Measurements from ENCODE around the gene OLFM1. TPM values are rescaled to one million over a fixed set of nuclear protein-coding genes. Genes with fewer than 3 reads are reported as not detected.

The OLFM1 gene
- total and polyA plus RNA-seq, 2 donors (not counting 1 experiment from before 2014, with no cell fraction given), result 0.07 TPM; not detected in 1

DNA sequence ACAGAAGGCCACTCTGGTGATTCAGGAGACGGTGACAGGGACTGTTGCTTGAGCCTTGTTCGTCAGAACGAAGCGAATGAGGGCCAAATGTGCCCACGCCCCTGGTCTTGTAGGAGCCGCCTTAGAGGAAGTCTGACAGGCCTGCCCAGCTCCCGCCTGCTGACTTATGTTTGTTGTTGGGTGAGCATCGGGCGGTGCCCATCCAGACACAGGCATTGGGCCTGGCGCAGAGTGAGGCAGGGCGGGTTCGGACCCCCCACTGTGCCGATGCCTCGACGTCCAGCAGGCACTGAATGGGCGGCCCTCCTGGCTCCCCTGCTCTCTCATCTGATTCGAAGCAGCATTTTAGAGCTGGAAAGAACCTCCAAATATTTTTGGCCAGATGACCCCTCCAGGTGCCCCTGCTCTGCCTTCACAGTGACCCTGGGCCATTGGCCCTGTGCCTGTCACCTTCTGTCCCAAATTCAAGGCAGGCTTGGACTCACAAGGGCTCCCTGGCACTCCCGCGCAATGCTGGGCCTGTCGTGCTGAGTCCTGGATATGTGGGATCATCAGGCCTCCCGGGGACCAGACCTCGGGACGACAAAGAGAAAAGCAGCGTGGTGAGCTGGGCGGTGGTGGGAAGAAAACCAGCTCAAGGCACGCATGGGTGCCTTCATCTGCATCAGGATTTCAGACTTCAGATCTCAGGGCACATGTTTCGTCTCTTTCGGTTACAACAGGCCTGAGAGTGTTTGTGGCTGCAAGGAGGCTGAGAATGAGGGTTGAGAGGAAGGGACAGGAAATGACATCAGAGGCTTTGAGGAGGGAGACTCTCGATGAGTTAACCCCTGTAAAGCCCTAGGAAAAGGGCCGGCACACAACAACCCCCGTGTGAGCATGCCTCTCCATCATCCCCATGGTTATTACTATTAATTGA is 37.1 kb upstream of the OLFM1 start:
- Histone ChIP-seq H3K4me2 (replicated peaks; ENCODE audit: low read depth, low read length, poor library complexity, severe bottlenecking) (no peak overlapping the region), H3K36me3 (replicated peaks in 1 of 2; ENCODE audit: control extremely low read depth in 1 of 2, control insufficient read depth in 1 of 2, extremely low read depth in 1 of 2, insufficient read depth in 2 of 2, low read length in 1 of 2) (no peaks in the 10 kb centered on the region), H3K9me3 (ENCODE audit: control extremely low read depth in 1 of 3, control insufficient read depth in 2 of 3, insufficient read depth in 1 of 3, low read length in 2 of 3) (peaks cover 0 to 12% (median 0%) of the 10 kb centered on the region in 3 donors), H4K20me1 (ENCODE audit: control insufficient read depth, insufficient read depth, low read length, poor library complexity, severe bottlenecking) (no peaks in the 10 kb centered on the region), H3K4me1 (ENCODE audit: control insufficient read depth in 2 of 2, insufficient read depth in 2 of 2, low read length in 2 of 2) (peaks cover 13 to 15% of the 10 kb centered on the region in 2 donors), H3K27me3 (replicated peaks in 1 of 4; ENCODE audit: control extremely low read depth in 1 of 4, control insufficient read depth in 3 of 4, insufficient read depth in 4 of 4, low read length in 3 of 4) (no peaks in the 10 kb centered on the region), H3K27ac (ENCODE audit: low read length in 2 of 2) (no peak overlapping the region), H3K79me2 (ENCODE audit: control insufficient read depth, insufficient read depth, low read length) (no peaks in the 10 kb centered on the region), H3K4me3 (ENCODE audit: control extremely low read depth in 1 of 5, extremely low read depth in 1 of 5, insufficient read depth in 1 of 5, low read depth in 2 of 5, low read length in 4 of 5) (no peak overlapping the region), H3K9ac (ENCODE audit: low read length) (no peak overlapping the region), H2AFZ (ENCODE audit: insufficient read depth, low read depth, low read length, poor library complexity, severe bottlenecking) (no peak overlapping the region)
- POLR2A ChIA-PET, result no interaction called here
- H3K27me3 Mint-ChIP-seq, result peaks cover 11% of the 10 kb centered on the region
- no peak for ATAC-seq (ENCODE audit: low read depth)
- H3K4me1 Mint-ChIP-seq, result peaks cover 16% of the 10 kb centered on the region
- H3K27ac Mint-ChIP-seq, result no peak overlapping the region
- CTCF ChIA-PET, result no interaction called here
- intact Hi-C loops (cut with micrococcal nuclease), result no loop called here
- H3K9me3 Mint-ChIP-seq (ENCODE audit: insufficient read depth), result no peaks in the 10 kb centered on the region
- DNase-seq, result no peak
- H3K4me3 Mint-ChIP-seq, result no peak overlapping the region
- no peak for TF ChIP-seq EZH2 (IDR thresholded peaks at IDR 0.05; ENCODE audit: borderline replicate concordance, insufficient read depth, low read depth, low read length, poor library complexity, severe bottlenecking)
- TF ChIP-seq, protein P1, sequence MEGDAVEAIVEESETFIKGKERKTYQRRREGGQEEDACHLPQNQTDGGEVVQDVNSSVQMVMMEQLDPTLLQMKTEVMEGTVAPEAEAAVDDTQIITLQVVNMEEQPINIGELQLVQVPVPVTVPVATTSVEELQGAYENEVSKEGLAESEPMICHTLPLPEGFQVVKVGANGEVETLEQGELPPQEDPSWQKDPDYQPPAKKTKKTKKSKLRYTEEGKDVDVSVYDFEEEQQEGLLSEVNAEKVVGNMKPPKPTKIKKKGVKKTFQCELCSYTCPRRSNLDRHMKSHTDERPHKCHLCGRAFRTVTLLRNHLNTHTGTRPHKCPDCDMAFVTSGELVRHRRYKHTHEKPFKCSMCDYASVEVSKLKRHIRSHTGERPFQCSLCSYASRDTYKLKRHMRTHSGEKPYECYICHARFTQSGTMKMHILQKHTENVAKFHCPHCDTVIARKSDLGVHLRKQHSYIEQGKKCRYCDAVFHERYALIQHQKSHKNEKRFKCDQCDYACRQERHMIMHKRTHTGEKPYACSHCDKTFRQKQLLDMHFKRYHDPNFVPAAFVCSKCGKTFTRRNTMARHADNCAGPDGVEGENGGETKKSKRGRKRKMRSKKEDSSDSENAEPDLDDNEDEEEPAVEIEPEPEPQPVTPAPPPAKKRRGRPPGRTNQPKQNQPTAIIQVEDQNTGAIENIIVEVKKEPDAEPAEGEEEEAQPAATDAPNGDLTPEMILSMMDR (IDR thresholded peaks at IDR 0.05), result no peak
- WGBS (ENCODE audit: insufficient coverage), result 91% methylated on average over 28 of the region's 31 CpGs
